ENCODE measurements around the gene KCNK3.

DNA sequence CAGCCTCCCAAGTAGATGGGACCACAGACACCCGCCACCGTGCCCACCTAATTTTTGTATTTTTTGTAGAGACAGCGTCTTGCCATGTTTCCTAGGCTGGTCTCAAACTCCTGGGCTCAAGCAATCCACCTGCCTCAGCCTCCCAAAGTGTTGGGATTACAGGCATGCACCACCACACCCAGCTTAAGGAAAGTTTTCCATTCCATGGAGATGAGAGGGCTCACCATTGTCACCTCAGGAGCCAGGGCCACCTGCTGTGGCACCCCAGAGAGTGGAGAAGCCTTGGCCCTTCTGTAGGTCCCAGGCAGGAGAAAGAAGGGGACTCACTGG lies 76.2 kb downstream of the KCNK3 start:
- no peak for TF ChIP-seq EP300 (IDR thresholded peaks at IDR 0.05)
- TF ChIP-seq, protein P1, sequence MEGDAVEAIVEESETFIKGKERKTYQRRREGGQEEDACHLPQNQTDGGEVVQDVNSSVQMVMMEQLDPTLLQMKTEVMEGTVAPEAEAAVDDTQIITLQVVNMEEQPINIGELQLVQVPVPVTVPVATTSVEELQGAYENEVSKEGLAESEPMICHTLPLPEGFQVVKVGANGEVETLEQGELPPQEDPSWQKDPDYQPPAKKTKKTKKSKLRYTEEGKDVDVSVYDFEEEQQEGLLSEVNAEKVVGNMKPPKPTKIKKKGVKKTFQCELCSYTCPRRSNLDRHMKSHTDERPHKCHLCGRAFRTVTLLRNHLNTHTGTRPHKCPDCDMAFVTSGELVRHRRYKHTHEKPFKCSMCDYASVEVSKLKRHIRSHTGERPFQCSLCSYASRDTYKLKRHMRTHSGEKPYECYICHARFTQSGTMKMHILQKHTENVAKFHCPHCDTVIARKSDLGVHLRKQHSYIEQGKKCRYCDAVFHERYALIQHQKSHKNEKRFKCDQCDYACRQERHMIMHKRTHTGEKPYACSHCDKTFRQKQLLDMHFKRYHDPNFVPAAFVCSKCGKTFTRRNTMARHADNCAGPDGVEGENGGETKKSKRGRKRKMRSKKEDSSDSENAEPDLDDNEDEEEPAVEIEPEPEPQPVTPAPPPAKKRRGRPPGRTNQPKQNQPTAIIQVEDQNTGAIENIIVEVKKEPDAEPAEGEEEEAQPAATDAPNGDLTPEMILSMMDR (IDR thresholded peaks at IDR 0.05): no peak
- TF ChIP-seq POLR2A (IDR thresholded peaks at IDR 0.05): no peak

Data from ovary (tissue), 3 donors.